ENCODE results near the gene PLXNA1.

- TF ChIP-seq CTCF (IDR thresholded peaks at IDR 0.05; ENCODE audit: borderline replicate concordance, extremely low read depth, low read length, poor library complexity, severe bottlenecking): no peak
- no peak for TF ChIP-seq EZH2 (IDR thresholded peaks at IDR 0.05; ENCODE audit: borderline replicate concordance, low read depth, low read length, severe bottlenecking)
Measured at GRCh38 chr3:127032296-127032990, 49.5 kb downstream of the PLXNA1 start.

All from DND-41 (cell line).